Measurements from ENCODE around the gene MS4A14. TPM values are rescaled to one million over a fixed set of nuclear protein-coding genes. Genes with fewer than 3 reads are reported as not detected.

The MS4A14 gene
- total and polyA plus RNA-seq, 2 experiments from 2014 or later: not detected

DNA sequence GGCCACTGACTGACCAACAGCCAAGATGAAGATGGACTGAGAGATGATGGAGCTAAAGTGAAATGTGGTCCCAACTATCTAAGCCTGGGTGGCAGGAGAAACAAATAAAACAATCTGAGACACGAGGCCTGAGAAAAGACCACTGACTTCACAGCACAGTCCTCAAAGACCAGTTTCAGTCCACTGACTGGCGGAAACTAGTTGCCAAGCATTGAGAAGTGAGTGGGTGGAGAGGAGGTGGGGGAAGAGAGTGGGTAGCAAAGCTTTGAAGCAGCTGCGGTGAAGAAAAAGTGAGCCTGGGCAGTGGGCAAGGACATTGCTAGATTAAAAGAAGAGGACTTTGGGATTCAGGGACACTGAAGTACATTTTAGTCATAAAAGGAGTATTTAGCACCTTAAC is 61.3 kb downstream of the MS4A14 start:
- H2AFZ ChIP-seq: no peak overlapping the region
- no peaks in the 10 kb centered on the region for H3K27me3 ChIP-seq
- no peaks in the 10 kb centered on the region for H3K36me3 ChIP-seq (replicated peaks; ENCODE audit: insufficient read depth, low read depth)
- H3K4me1 ChIP-seq (ENCODE audit: insufficient read depth): no peaks in the 10 kb centered on the region
- 69% methylated on average over 3 of the region's 3 CpGs for WGBS (ENCODE audit: low lambda C conversion rate, missing lambda C conversion rate)
- no peaks in the 10 kb centered on the region for H3K9me2 ChIP-seq (replicated peaks; ENCODE audit: insufficient read depth)
- TF ChIP-seq, protein P1, sequence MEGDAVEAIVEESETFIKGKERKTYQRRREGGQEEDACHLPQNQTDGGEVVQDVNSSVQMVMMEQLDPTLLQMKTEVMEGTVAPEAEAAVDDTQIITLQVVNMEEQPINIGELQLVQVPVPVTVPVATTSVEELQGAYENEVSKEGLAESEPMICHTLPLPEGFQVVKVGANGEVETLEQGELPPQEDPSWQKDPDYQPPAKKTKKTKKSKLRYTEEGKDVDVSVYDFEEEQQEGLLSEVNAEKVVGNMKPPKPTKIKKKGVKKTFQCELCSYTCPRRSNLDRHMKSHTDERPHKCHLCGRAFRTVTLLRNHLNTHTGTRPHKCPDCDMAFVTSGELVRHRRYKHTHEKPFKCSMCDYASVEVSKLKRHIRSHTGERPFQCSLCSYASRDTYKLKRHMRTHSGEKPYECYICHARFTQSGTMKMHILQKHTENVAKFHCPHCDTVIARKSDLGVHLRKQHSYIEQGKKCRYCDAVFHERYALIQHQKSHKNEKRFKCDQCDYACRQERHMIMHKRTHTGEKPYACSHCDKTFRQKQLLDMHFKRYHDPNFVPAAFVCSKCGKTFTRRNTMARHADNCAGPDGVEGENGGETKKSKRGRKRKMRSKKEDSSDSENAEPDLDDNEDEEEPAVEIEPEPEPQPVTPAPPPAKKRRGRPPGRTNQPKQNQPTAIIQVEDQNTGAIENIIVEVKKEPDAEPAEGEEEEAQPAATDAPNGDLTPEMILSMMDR (IDR thresholded peaks at IDR 0.05; ENCODE audit: poor library complexity): no peak
- TF ChIP-seq EZH2phosphoT487 (IDR thresholded peaks at IDR 0.05; ENCODE audit: low read depth, severe bottlenecking, unreplicated experiment) (no peak), EZH2 (IDR thresholded peaks at IDR 0.05; ENCODE audit: borderline replicate concordance) (no peak)
- no peak for DNase-seq (ENCODE audit: low spot score)
- H3K4me2 ChIP-seq: no peak overlapping the region
- no peak overlapping the region for H3K4me3 ChIP-seq
- H3K27ac ChIP-seq: no peak overlapping the region
- no peaks in the 10 kb centered on the region for H3K9me3 ChIP-seq (ENCODE audit: low read depth)
- H4K20me1 ChIP-seq (ENCODE audit: insufficient read depth, poor library complexity, severe bottlenecking): no peaks in the 10 kb centered on the region
- no peaks in the 10 kb centered on the region for H3K79me2 ChIP-seq

DNA sequence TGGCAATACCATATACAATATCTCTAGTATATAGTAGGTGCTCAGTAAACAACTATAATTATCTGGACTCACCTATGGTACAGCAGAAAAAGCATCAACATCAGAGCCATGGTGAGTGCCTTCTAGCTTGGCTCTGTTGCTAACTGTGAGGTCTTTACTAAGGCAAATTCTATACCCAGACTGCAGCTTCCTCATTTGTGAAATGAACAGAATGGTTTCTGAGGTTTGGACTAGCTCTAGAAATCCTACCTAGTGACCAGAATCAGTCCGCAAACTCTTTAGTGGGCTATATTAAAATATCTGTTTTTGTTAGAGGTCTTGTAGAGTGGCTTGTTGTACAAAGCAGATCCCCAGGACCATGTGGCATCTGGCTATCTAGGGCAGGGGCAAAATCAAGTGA is 63.1 kb downstream of the MS4A14 start:
- DNase-seq (ENCODE audit: low spot score): no peak
- H4K20me1 ChIP-seq (ENCODE audit: insufficient read depth, poor library complexity, severe bottlenecking): no peaks in the 10 kb centered on the region
- H3K4me3 ChIP-seq: no peak overlapping the region
- 100% methylated on average over 1 of the region's 1 CpG for WGBS (ENCODE audit: low lambda C conversion rate, missing lambda C conversion rate)
- H2AFZ ChIP-seq: no peak overlapping the region
- TF ChIP-seq EZH2phosphoT487 (IDR thresholded peaks at IDR 0.05; ENCODE audit: low read depth, severe bottlenecking, unreplicated experiment): no peak
- TF ChIP-seq EZH2 (IDR thresholded peaks at IDR 0.05; ENCODE audit: borderline replicate concordance): no peak
- TF ChIP-seq, protein P1 (IDR thresholded peaks at IDR 0.05; ENCODE audit: poor library complexity): no peak
- H3K4me2 ChIP-seq: no peak overlapping the region
- no peaks in the 10 kb centered on the region for H3K9me2 ChIP-seq (replicated peaks; ENCODE audit: insufficient read depth)
- no peak overlapping the region for H3K27ac ChIP-seq
- no peaks in the 10 kb centered on the region for H3K9me3 ChIP-seq (ENCODE audit: low read depth)
- H3K79me2 ChIP-seq: no peaks in the 10 kb centered on the region
- H3K36me3 ChIP-seq (replicated peaks; ENCODE audit: insufficient read depth, low read depth): no peaks in the 10 kb centered on the region
- H3K4me1 ChIP-seq (ENCODE audit: insufficient read depth): no peaks in the 10 kb centered on the region
- H3K27me3 ChIP-seq: no peaks in the 10 kb centered on the region

Other genes starting within 250 kb of the MS4A14 start
- gene MS4A6A, start 213.4 kb upstream of the MS4A14 start, total RNA-seq: 1.1 and 6.2 TPM in 2 replicates
- gene MS4A6A, start 213.4 kb upstream of the MS4A14 start, polyA plus RNA-seq: 1.4 and 5.8 TPM in 2 replicates
- not detected in 2 replicates for gene MS4A4E, start 153.3 kb upstream of the MS4A14 start, total RNA-seq
- gene MS4A4E, start 153.3 kb upstream of the MS4A14 start, polyA plus RNA-seq: 0.18 TPM in 1 of 2 replicates, not detected in the other
- gene MS4A4A, start 115.8 kb upstream of the MS4A14 start, total RNA-seq: 1.8 and 5.3 TPM in 2 replicates
- 0.48 and 0.69 TPM in 2 replicates for gene MS4A4A, start 115.8 kb upstream of the MS4A14 start, polyA plus RNA-seq
- not detected in 2 replicates for gene MS4A6E, start 69.2 kb upstream of the MS4A14 start, total RNA-seq
- not detected in 2 replicates for gene MS4A6E, start 69.2 kb upstream of the MS4A14 start, polyA plus RNA-seq
- gene MS4A7, start 17.9 kb upstream of the MS4A14 start, total RNA-seq: 0.16 and 0.60 TPM in 2 replicates
- 0.51 and 1.8 TPM in 2 replicates for gene MS4A7, start 17.9 kb upstream of the MS4A14 start, polyA plus RNA-seq
- gene MS4A5, start 33.1 kb downstream of the MS4A14 start, total RNA-seq: not detected in 2 replicates
- gene MS4A5, start 33.1 kb downstream of the MS4A14 start, polyA plus RNA-seq: not detected in 2 replicates
- not detected in 2 replicates for gene MS4A1, start 59.4 kb downstream of the MS4A14 start, total RNA-seq
- not detected in 2 replicates for gene MS4A1, start 59.4 kb downstream of the MS4A14 start, polyA plus RNA-seq
- not detected in 2 replicates for gene MS4A12, start 96.3 kb downstream of the MS4A14 start, total RNA-seq
- not detected in 2 replicates for gene MS4A12, start 96.3 kb downstream of the MS4A14 start, polyA plus RNA-seq
- not detected in 2 replicates for gene MS4A13, start 118.9 kb downstream of the MS4A14 start, total RNA-seq
- gene MS4A13, start 118.9 kb downstream of the MS4A14 start, polyA plus RNA-seq: not detected in 2 replicates

All from hepatocyte (in vitro differentiated cells).